OCI-LY3 (cell line): ENCODE results near the gene DCTN3.

Experiments used
- EZH2phosphoT487 ChIP-seq: fragments of 200-600 bp; shearing (Covaris generic); IDR thresholded peaks from 2 replicates; pipeline ENCODE4 v1.6.1; 2018; ENCODE audit warnings: antibody characterized with exemption, mixed run types, low read depth
- TF ChIP-seq, protein P1 (sequence below): fragments of 200-600, 300-600 bp; sonication (generic); IDR thresholded peaks from 2 replicates; pipeline ENCODE4 v1.5.1; 2014; ENCODE audit warnings: antibody characterized with exemption, low read length, low read depth

- TF ChIP-seq, protein P1, sequence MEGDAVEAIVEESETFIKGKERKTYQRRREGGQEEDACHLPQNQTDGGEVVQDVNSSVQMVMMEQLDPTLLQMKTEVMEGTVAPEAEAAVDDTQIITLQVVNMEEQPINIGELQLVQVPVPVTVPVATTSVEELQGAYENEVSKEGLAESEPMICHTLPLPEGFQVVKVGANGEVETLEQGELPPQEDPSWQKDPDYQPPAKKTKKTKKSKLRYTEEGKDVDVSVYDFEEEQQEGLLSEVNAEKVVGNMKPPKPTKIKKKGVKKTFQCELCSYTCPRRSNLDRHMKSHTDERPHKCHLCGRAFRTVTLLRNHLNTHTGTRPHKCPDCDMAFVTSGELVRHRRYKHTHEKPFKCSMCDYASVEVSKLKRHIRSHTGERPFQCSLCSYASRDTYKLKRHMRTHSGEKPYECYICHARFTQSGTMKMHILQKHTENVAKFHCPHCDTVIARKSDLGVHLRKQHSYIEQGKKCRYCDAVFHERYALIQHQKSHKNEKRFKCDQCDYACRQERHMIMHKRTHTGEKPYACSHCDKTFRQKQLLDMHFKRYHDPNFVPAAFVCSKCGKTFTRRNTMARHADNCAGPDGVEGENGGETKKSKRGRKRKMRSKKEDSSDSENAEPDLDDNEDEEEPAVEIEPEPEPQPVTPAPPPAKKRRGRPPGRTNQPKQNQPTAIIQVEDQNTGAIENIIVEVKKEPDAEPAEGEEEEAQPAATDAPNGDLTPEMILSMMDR, result no peak
- no peak for TF ChIP-seq EZH2phosphoT487
These were observed 27.2 kb downstream of the DCTN3 start for GRCh38 chr9:34592895-34593601.
